Stimulated activated CD4-positive, alpha-beta T cell treated with anti-CD3 and anti-CD28 coated beads, TNF-alpha, amount 100 ng/mL, for 48 hours (primary cell): Measurements from ENCODE around the gene NT5C.

ENCODE experiments used
- DNase-seq, 3 donors: peaks; one replicate each; pipeline ENCODE4 v3.0.0-alpha.2; 2020; ENCODE audit warnings: low read depth in 3 of 3

The NT5C gene

GRCh38 chr17:75093548-75094158 is 37.9 kb downstream of the NT5C start:
- no peak for DNase-seq

- no peak for DNase-seq
Measured at GRCh38 chr17:75091855-75092327, 39.7 kb downstream of the NT5C start.

GRCh38 chr17:75090871-75091854 is 40.4 kb downstream of the NT5C start:
- no peak for DNase-seq

- no peak for DNase-seq
Measured at GRCh38 chr17:75088465-75089417, 42.8 kb downstream of the NT5C start.

- no peak for DNase-seq
Measured at GRCh38 chr17:75087558-75088453, 43.7 kb downstream of the NT5C start, which contains the start of gene SLC16A5. SLC16A5 (plus strand) TSS chr17:75087954; CDS start chr17:75093637, 5,683 bp downstream.

GRCh38 chr17:75087182-75087557 is 44.4 kb downstream of the NT5C start:
- no peak for DNase-seq

- DNase-seq, result no peak
Measured at GRCh38 chr17:75086496-75087181, 44.9 kb downstream of the NT5C start.

GRCh38 chr17:75084039-75084660 is 47.4 kb downstream of the NT5C start:
- DNase-seq, result no peak

- DNase-seq, result no peak
Measured at GRCh38 chr17:75082683-75083082, 48.9 kb downstream of the NT5C start.

GRCh38 chr17:75081611-75082540 is 49.7 kb downstream of the NT5C start:
- DNase-seq, result no peak
